GM18499 (cell line): ENCODE results near the gene ZNF365.
"Not testable (repeated sequence)": the region's sequence is repeated elsewhere in the genome, so short reads cannot be mapped to it uniquely, and the experiment has no call there.

ENCODE experiments used
- ATAC-seq: cut with Tn5 transposase; IDR thresholded peaks from one replicate; pipeline ENCODE4 v1.9.1; 2021; ENCODE audit warnings: moderate number of reproducible peaks; ENCODE audit not compliant: insufficient read depth, unreplicated experiment

ZNF365 gene

GRCh38 chr10:62376071-62377025 lies 2.2 kb downstream of the ZNF365 start:
- ATAC-seq: no peak

- ATAC-seq: no peak
These were observed 2.9 kb downstream of the ZNF365 start for GRCh38 chr10:62377026-62377415.

GRCh38 chr10:62377966-62378365 lies 3.8 kb downstream of the ZNF365 start:
- ATAC-seq: no peak

- not testable (repeated sequence) for ATAC-seq
These were observed 4.7 kb downstream of the ZNF365 start for GRCh38 chr10:62378877-62379276.

- no peak for ATAC-seq
These were observed 5.2 kb downstream of the ZNF365 start for GRCh38 chr10:62379394-62379793.

- no peak for ATAC-seq
These were observed 5.8 kb downstream of the ZNF365 start for GRCh38 chr10:62380016-62380415.

GRCh38 chr10:62381385-62382102 lies 7.4 kb downstream of the ZNF365 start:
- ATAC-seq: no peak

GRCh38 chr10:62382831-62383230 lies 8.7 kb downstream of the ZNF365 start:
- ATAC-seq: no peak

- ATAC-seq: no peak
These were observed 9.9 kb downstream of the ZNF365 start for GRCh38 chr10:62384057-62384446.

- no peak for ATAC-seq
These were observed 10.4 kb downstream of the ZNF365 start for GRCh38 chr10:62384447-62385081.

- no peak for ATAC-seq
These were observed 12.5 kb downstream of the ZNF365 start for GRCh38 chr10:62386356-62387320.

- ATAC-seq: no peak
These were observed 14.2 kb downstream of the ZNF365 start for GRCh38 chr10:62388328-62388727.

- ATAC-seq: no peak
These were observed 16.5 kb downstream of the ZNF365 start for GRCh38 chr10:62390497-62391176.

- ATAC-seq: no peak
These were observed 19.1 kb downstream of the ZNF365 start for GRCh38 chr10:62393237-62393636.

GRCh38 chr10:62394556-62395018 lies 20.4 kb downstream of the ZNF365 start:
- no peak for ATAC-seq

GRCh38 chr10:62395892-62396291 lies 21.7 kb downstream of the ZNF365 start:
- no peak for ATAC-seq

- no peak for ATAC-seq
These were observed 22.7 kb downstream of the ZNF365 start for GRCh38 chr10:62396864-62397263.

GRCh38 chr10:62399211-62399610 lies 25.0 kb downstream of the ZNF365 start:
- no peak for ATAC-seq

GRCh38 chr10:62402508-62402907 lies 28.3 kb downstream of the ZNF365 start:
- ATAC-seq: no peak
